Esophagus muscularis mucosa (tissue), 3 donors: Measurements from ENCODE around the gene GALNT7.

ENCODE experiments used
- CTCF ChIP-seq, 3 experiments: fragments of 200-600 bp in 2 of 3; fragments of 450-650 bp in 1 of 3; sonication (generic) in 2 of 3; IDR thresholded peaks; one replicate each; pipeline ENCODE4 v1.5.1; 2017 to 2019; ENCODE audit warnings: antibody characterized with exemption in 3 of 3, mild to moderate bottlenecking in 2 of 3, moderate library complexity in 1 of 3
- POLR2A ChIP-seq: fragments of 450-650 bp; IDR thresholded peaks from one replicate; pipeline ENCODE4 v1.6.1; 2017; ENCODE audit warnings: antibody characterized with exemption, moderate library complexity, mild to moderate bottlenecking, low read depth

GRCh38 chr4:173371292-173372192 is 202.9 kb downstream of the GALNT7 start:
- TF ChIP-seq CTCF (IDR thresholded peaks at IDR 0.05) (no peak), POLR2A (no peak)
